ENCODE results near the gene LY6G6F. TPM values are rescaled to one million over a fixed set of nuclear protein-coding genes. Genes with fewer than 3 reads are reported as not detected.

LY6G6F gene
- total RNA-seq, 1 donor from 2014 or later: not detected

- no peak overlapping the region for H3K27ac ChIP-seq (ENCODE audit: low read depth, low read length)
- H3K27ac Mint-ChIP-seq (ENCODE audit: unreplicated experiment): peak overlapping the region; percentile 41
- peaks cover 38% of the 10 kb centered on the region for H3K79me2 ChIP-seq (ENCODE audit: insufficient read depth, low read length)
- peaks cover 37% of the 10 kb centered on the region for H4K20me1 ChIP-seq (ENCODE audit: insufficient read depth, low read length)
- DNase-seq (ENCODE audit: low read depth): no peak
- peak overlapping the region; percentile 92 for H3K4me2 ChIP-seq (ENCODE audit: low read length)
- H3K27me3 ChIP-seq (ENCODE audit: insufficient read depth, low read length): no peaks in the 10 kb centered on the region
- peak overlapping the region; percentile 89 for H3K9ac ChIP-seq (ENCODE audit: low read length)
- no peak overlapping the region for H3K4me3 ChIP-seq (ENCODE audit: insufficient read depth, low read depth, low read length)
- peak overlapping the region; percentile 99 for H3K4me3 Mint-ChIP-seq (ENCODE audit: unreplicated experiment)
- H3K9me3 ChIP-seq (ENCODE audit: insufficient read depth, low read depth, low read length): no peaks in the 10 kb centered on the region
- FAIRE-seq: no peak
- H3K36me3 Mint-ChIP-seq (ENCODE audit: low read depth, unreplicated experiment): peaks cover 4% of the 10 kb centered on the region
- TF ChIP-seq, protein P1, sequence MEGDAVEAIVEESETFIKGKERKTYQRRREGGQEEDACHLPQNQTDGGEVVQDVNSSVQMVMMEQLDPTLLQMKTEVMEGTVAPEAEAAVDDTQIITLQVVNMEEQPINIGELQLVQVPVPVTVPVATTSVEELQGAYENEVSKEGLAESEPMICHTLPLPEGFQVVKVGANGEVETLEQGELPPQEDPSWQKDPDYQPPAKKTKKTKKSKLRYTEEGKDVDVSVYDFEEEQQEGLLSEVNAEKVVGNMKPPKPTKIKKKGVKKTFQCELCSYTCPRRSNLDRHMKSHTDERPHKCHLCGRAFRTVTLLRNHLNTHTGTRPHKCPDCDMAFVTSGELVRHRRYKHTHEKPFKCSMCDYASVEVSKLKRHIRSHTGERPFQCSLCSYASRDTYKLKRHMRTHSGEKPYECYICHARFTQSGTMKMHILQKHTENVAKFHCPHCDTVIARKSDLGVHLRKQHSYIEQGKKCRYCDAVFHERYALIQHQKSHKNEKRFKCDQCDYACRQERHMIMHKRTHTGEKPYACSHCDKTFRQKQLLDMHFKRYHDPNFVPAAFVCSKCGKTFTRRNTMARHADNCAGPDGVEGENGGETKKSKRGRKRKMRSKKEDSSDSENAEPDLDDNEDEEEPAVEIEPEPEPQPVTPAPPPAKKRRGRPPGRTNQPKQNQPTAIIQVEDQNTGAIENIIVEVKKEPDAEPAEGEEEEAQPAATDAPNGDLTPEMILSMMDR (IDR thresholded peaks at IDR 0.05; ENCODE audit: insufficient read depth, low read depth, low read length): no peak
- TF ChIP-seq EZH2 (IDR thresholded peaks at IDR 0.05; ENCODE audit: insufficient read depth, low read length): no peak
- H3K36me3 ChIP-seq (ENCODE audit: insufficient read depth, low read length): peaks cover 8% of the 10 kb centered on the region
- no peak overlapping the region for H2AFZ ChIP-seq (ENCODE audit: low read depth, low read length)
- H3K27me3 Mint-ChIP-seq (ENCODE audit: low read depth, unreplicated experiment): no peaks in the 10 kb centered on the region
- H3K4me1 ChIP-seq (ENCODE audit: insufficient read depth, low read length): peaks cover 18% of the 10 kb centered on the region
- H3K9me3 Mint-ChIP-seq (ENCODE audit: unreplicated experiment): no peaks in the 10 kb centered on the region
- H3K4me1 Mint-ChIP-seq (ENCODE audit: low read depth, unreplicated experiment): peaks cover 17% of the 10 kb centered on the region
Observed at GRCh38 chr6:31700740-31701401, 5.8 kb upstream of the LY6G6F start.

DNA sequence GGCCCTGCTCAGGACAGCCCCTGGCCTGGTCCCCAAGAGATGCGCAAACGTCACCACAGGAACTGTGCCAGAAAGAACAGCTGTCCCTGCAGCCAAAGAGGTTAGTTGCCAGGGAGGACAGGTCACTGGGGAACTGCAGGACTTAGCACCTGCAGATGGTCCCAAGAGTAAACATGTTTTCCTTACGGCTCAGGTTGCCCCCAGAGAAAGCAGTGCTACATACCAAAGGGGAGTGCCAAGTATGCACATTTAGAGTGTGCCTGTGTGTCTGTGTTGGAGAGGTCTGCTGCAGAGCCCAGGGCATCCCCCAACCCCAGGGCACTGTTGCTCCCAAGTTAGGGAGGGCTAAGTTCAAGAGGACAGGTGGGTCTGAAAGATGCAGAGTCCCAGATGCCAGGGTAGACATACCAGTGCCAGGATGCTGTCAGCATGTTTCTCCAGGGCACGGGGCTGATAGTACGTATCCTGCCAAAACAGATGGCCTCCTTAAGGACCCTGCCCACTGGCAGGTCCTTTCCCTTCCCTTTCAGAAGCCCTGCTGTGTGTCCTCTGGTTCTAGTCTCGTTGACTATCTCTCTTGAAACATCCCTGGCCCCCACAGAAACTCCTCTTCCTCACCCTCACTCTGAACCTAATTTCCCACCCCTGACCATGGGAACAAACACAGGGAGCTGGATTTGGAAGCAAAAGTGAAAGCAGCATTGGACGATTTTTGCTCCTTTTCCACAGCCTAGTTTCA, 4.8 kb upstream of the LY6G6F start:
- Mint-ChIP-seq H3K36me3 (ENCODE audit: low read depth, unreplicated experiment) (peaks cover 4% of the 10 kb centered on the region), H3K27me3 (ENCODE audit: low read depth, unreplicated experiment) (peaks cover 1% of the 10 kb centered on the region), H3K27ac (ENCODE audit: unreplicated experiment) (peak overlapping the region; percentile 92), H3K4me1 (ENCODE audit: low read depth, unreplicated experiment) (peaks cover 17% of the 10 kb centered on the region), H3K4me3 (ENCODE audit: unreplicated experiment) (peak overlapping the region; percentile 99), H3K9me3 (ENCODE audit: unreplicated experiment) (no peaks in the 10 kb centered on the region)
- Histone ChIP-seq H3K9me3 (ENCODE audit: insufficient read depth, low read depth, low read length) (no peaks in the 10 kb centered on the region), H3K4me2 (ENCODE audit: low read length) (peak overlapping the region; percentile 92), H2AFZ (ENCODE audit: low read depth, low read length) (peak overlapping the region; percentile 82), H3K36me3 (ENCODE audit: insufficient read depth, low read length) (peaks cover 5% of the 10 kb centered on the region), H3K27ac (ENCODE audit: low read depth, low read length) (peak overlapping the region; percentile 93), H3K27me3 (ENCODE audit: insufficient read depth, low read length) (no peaks in the 10 kb centered on the region), H3K79me2 (ENCODE audit: insufficient read depth, low read length) (peaks cover 38% of the 10 kb centered on the region), H3K9ac (ENCODE audit: low read length) (peak overlapping the region; percentile 89), H3K4me1 (ENCODE audit: insufficient read depth, low read length) (peaks cover 18% of the 10 kb centered on the region), H3K4me3 (ENCODE audit: insufficient read depth, low read depth, low read length) (peak overlapping the region; percentile 89), H4K20me1 (ENCODE audit: insufficient read depth, low read length) (peaks cover 34% of the 10 kb centered on the region)
- DNase-seq (ENCODE audit: low read depth): no peak
- TF ChIP-seq, protein P1 (IDR thresholded peaks at IDR 0.05; ENCODE audit: insufficient read depth, low read depth, low read length): no peak
- no peak for TF ChIP-seq EZH2 (IDR thresholded peaks at IDR 0.05; ENCODE audit: insufficient read depth, low read length)
- FAIRE-seq: no peak

All from astrocyte (in vitro differentiated cells and primary cell).